ENCODE data around the gene SMYD2.
"Not testable (repeated sequence)": the region's sequence is repeated elsewhere in the genome, so short reads cannot be mapped to it uniquely, and the experiment has no call there.

The SMYD2 gene

GRCh38 chr1:214271995-214272731 is 8.8 kb upstream of the SMYD2 start:
- DNase-seq (ENCODE audit: low read depth in 2 of 2): no peak

GRCh38 chr1:214272964-214273533 is 7.9 kb upstream of the SMYD2 start:
- DNase-seq (ENCODE audit: low read depth in 2 of 2): no peak

GRCh38 chr1:214275700-214276099 is 5.3 kb upstream of the SMYD2 start:
- not testable (repeated sequence) for DNase-seq (ENCODE audit: low read depth in 2 of 2)

- DNase-seq (ENCODE audit: low read depth in 2 of 2): no peak
Measured at GRCh38 chr1:214276786-214277185, 4.2 kb upstream of the SMYD2 start.

GRCh38 chr1:214277704-214278635 is 3.0 kb upstream of the SMYD2 start:
- no peak for DNase-seq (ENCODE audit: low read depth in 2 of 2)

DNA sequence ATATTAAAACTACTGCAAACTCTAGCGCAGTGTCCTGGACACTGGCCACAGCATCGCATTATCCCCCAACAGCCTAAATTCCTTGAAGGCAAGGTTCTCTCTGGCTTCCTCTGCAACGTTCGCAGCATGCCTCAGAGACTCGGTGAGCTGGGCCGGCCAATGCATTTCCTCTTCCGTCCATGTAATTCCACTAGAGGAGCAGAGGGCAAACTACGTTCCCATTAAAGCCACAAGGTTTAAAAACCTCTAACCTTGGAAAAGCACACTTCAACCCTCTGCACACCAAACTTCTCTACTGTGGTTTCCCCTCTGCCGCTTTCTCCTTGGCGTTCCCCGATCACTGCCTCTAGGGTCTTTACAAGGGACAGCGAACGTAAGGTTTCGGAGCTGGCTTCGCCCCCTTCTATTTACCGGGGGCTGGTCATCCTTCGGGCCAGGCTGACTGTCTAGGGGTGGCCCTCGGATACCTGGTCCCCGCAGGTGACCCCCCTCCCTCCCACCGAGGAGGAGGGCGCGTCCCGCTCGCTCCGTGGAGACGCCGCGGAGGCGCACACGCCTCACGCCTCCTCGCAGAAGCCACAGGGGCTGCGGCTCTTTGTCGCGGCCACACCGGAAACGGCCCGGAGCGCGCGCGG is 456 bp upstream of the SMYD2 start:
- DNase-seq (ENCODE audit: low read depth in 2 of 2): no peak

GRCh38 chr1:214281720-214282629 is 1.0 kb downstream of the SMYD2 start:
- DNase-seq (ENCODE audit: low read depth in 2 of 2): no peak

- DNase-seq (ENCODE audit: low read depth in 2 of 2): no peak
Measured at GRCh38 chr1:214282630-214283242, 1.8 kb downstream of the SMYD2 start.

DNA sequence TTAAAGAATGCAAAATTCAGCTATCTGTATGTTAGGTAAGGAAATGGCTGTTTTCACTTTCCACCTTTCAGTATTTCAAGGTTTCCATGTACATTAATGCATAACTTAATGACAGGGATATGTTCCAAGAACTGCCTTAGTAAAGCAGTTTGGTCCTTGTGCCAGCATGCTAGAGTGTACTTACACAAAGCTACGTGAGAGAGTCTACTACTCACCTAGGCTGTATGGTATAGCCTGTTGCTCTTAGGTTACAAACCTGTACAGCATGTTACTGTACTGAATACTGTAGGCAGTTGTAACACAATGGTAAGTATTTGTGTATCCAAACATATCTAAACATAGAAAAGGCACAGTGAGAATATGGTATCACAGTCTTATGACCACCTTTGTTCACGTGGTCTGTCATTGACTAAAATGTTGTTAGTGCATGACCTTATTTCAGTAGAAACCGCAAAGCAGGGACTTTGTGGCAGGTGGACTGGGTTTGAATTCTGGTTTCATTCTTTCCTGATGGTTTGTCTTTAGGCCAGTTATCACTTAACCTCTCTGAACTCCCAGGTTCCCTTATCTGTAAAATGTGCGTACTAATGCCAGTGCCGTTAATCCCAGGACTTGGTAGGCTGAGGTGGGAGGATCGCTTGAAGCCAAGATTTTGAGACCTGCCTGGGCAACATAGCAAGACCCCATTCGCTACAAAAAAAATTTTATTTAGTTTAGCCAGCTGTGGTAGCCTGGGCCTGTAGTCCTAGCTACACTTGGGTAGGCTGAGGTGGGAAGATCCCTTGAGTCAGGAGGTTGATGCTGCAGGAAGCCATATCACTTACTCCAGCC is 4.9 kb downstream of the SMYD2 start:
- no peak for DNase-seq (ENCODE audit: low read depth in 2 of 2)

DNA sequence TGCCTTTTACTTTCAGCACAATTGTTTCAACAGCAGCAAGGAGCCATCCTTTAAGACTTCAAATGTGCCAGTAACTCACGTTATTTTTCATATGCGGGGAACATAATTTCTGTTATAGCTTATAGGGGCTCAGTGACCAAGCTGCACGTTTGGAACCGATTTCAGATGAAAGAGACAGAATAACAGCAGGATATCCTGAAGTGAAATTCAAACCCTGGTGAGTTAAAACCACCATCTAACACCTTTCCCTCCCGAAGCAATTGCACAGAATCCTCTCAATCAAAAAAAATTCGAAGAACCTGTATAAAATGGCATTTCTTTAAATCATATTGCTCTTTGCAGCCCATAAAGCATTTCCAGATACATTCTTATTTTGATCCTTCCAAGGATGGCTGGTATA is 6.9 kb downstream of the SMYD2 start:
- DNase-seq (ENCODE audit: low read depth in 2 of 2): no peak

GRCh38 chr1:214289574-214290272 is 8.8 kb downstream of the SMYD2 start:
- no peak for DNase-seq (ENCODE audit: low read depth in 2 of 2)

DNA sequence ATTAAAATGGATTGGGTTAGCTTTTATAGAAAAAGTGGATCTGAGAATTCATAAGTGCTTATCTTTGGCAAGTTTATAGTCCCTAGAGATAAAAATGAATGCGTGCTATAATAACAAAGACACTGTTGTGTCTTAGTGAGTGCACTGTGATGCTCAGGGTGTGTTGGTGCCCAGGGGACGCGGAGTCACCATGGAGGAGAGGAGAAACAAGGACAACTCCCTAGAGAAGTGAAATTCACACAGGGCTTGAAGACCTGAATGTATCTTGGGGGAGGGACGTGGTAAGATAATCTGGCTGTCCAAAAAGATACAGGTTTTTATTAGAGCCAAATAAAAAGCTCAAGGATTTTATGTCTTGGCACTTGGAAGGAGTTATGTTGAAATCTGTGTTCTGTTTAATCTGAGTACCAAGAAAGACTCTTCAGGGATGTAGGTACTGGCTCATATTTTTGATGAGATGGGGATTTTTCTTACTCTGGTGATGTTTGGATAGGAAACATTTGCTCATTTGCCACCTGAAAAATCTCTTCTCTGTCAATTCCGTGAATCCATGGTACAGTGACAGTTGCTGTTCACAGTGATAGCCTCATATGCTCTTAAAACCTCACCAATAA is 9.6 kb downstream of the SMYD2 start:
- no peak for DNase-seq (ENCODE audit: low read depth in 2 of 2)

DNA sequence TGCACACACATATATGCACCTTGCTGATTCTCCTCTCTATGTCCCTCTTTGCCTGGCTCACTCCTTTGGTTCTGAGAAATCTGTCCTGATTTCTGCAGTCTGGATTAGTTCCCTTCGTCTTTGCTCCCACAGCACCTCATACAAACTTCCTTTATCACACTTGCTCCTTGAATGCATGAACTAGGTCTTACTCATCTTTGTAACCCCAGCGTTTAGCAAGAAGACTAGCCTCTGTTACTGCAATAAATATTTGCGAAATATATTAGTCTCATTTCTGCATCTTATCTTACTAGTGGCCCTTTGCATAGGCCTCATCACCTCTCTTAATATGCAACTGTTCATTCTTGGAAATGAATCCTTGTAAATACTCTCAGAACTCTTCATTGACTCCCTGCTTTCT is 11.4 kb downstream of the SMYD2 start:
- DNase-seq (ENCODE audit: low read depth in 2 of 2): no peak

GRCh38 chr1:214295934-214296333 is 15.0 kb downstream of the SMYD2 start:
- no peak for DNase-seq (ENCODE audit: low read depth in 2 of 2)

DNA sequence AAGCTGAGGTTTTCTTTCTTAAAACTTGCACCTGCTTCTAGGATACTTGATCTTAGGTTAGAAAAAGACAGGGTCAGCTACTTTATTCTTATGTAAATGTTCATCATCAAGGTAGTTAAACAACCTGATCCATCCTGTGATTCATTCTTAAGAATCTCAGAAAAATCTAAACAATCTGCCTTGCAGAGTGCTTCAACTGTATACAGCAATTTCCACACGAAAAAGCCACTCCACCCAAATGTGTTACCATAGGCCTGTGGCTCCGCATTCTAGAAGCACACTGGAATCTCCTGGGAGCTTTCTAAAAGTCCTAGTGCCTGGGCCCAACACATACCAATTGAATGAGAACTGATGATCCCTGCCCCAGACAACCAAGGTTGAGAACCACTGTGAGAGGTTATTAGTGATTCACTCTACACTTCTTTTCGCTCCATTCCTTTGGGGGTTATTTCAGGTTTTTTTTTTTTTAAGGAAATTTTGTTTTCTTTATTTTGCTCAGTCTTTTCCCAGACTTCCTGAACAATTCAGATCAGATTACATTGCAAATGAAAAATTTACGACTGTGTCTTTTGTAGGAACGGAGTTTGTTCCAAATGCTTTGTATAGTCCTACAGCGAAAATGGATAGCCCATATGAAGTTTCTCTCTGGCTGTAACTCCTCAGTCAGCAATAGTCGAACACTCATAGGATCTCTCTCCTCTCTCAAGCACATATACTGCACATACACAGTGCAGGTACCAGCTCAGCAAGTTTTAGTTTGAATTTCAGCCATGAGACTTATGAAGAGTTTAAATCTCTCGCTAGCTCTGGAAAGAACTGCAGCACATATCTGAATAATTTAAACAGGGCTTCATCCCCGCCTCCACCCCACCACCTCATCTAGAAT is 16.1 kb downstream of the SMYD2 start:
- no peak for DNase-seq (ENCODE audit: low read depth in 2 of 2)

- no peak for DNase-seq (ENCODE audit: low read depth in 2 of 2)
Measured at GRCh38 chr1:214300149-214300780, 19.3 kb downstream of the SMYD2 start.

DNA sequence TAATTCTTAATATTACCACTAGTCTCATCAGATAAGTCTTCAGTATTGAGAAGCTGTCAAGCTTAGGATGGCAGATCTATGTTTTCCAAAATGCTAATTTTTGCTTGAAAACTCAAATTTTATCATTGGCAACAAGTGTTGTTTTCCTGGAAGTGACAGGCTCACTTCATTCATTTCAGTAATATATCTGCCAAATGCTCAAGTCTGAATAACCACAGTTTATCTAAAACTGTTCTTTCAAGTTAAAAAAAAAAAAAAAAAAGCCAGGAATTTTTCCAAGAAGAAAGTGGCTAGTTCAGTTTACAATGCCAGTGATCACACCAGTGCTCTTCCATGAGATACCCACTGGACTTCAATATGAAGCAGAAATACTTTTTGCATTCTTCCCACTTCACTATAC is 20.6 kb downstream of the SMYD2 start:
- DNase-seq (ENCODE audit: low read depth in 2 of 2): no peak
